VCaP (cell line): ENCODE measurements around the gene FHIT.

Experiments used
- H3K27ac ChIP-seq: fragments of 450-650 bp; 2 replicates; pipeline ENCODE4 v1.5.1; 2017
- CTCF ChIP-seq: fragments of 450-650 bp; conservative IDR thresholded peaks from 2 replicates; pipeline ENCODE4 v1.5.1; 2017; ENCODE audit warnings: mild to moderate bottlenecking, moderate library complexity

Gene FHIT

GRCh38 chr3:59797533-59797932 lies 1453.7 kb downstream of the FHIT start:
- TF ChIP-seq CTCF = no peak

GRCh38 chr3:59796456-59796855 lies 1454.8 kb downstream of the FHIT start:
- H3K27ac ChIP-seq = no peak overlapping the region
- TF ChIP-seq CTCF = no peak

More at GRCh38 chr3:59797533-59797932, 1453.7 kb downstream of the FHIT start:
- no peak overlapping the region for H3K27ac ChIP-seq

GRCh38 chr3:59795756-59796155 lies 1455.5 kb downstream of the FHIT start:
- no peak for TF ChIP-seq CTCF
- H3K27ac ChIP-seq = no peak overlapping the region

DNA sequence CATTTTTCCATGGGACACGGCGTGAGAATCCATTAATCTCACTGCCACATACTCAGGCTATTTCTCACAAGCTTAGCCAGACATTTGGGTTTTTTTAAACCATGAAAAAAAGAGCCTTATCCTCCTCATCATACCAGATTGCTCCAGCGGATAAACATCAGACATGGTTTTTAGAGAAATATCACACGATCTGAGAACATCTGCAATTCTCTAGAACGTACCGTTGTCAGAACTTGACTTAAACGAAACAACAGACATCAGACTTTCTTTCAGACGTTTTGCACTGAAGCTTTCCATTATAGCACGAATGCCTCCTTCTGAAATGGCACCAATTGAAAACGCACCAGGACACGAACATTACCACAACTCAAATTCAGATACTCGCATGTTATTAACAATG lies 1457.3 kb downstream of the FHIT start:
- no peak overlapping the region for H3K27ac ChIP-seq
- TF ChIP-seq CTCF = no peak

GRCh38 chr3:59791774-59792308 lies 1459.4 kb downstream of the FHIT start:
- no peak for TF ChIP-seq CTCF
- no peak overlapping the region for H3K27ac ChIP-seq

GRCh38 chr3:59790241-59790640 lies 1461.0 kb downstream of the FHIT start:
- TF ChIP-seq CTCF = no peak
- no peak overlapping the region for H3K27ac ChIP-seq

- TF ChIP-seq CTCF = no peak
- H3K27ac ChIP-seq = no peak overlapping the region
Measured at GRCh38 chr3:59788801-59789200, 1462.5 kb downstream of the FHIT start.
